GM11168 (cell line): ENCODE measurements around the gene GLRX.

ENCODE experiments used
- in situ Hi-C: fragments of 300-500 bp; cut with MboI; formaldehyde crosslinking; loops from one replicate; pipeline ENCODE4 v1.12.0; 2022; ENCODE audit warnings: low sequenced_read_pairs; ENCODE audit not compliant: unreplicated experiment

The GLRX gene

GRCh38 chr5:95857185-95857945, 34.8 kb upstream of the GLRX start:
- in situ Hi-C loops, result loop anchor here (10.0 to 25.0 kb wide), 3 partner anchors 305 to 747 kb away; no protein-coding TSS in a partner anchor

DNA sequence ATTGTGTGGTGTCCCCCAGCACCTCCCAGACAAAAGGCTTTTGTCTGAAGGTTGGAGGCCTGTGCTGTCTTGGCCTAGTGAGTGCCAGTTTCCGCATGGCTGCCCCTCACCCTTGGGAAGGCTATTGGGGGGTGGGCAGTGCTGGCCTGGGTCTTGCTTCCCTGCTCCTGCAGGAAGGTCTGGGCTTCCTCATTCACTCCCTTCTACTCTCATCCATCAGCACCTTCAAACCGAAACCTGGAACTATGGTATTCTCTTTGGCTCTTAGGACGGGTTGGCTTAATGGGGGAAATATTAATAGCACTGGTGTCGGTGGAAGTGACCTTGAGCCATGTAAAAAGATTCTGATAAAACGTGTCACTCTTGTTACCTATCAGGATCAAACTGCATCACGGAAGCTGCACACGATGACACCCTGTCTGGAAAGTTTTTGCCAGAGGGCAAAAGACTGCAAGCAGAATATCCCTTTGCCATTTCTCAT, 34.0 kb upstream of the GLRX start:
- in situ Hi-C loops, result loop anchor here (10.0 to 25.0 kb wide), 3 partner anchors 306 to 748 kb away; no protein-coding TSS in a partner anchor

- in situ Hi-C loops, result loop anchor here (10.0 to 25.0 kb wide), 3 partner anchors 309 to 751 kb away; no protein-coding TSS in a partner anchor
Observed at GRCh38 chr5:95853490-95853889, 31.0 kb upstream of the GLRX start.

- in situ Hi-C loops, result loop anchor here (10.0 to 25.0 kb wide), 3 partner anchors 310 to 752 kb away; no protein-coding TSS in a partner anchor
Observed at GRCh38 chr5:95852567-95852966, 30.0 kb upstream of the GLRX start.

GRCh38 chr5:95851141-95851540, 28.6 kb upstream of the GLRX start:
- in situ Hi-C loops, result loop anchor here (10.0 to 25.0 kb wide), 3 partner anchors 311 to 754 kb away; no protein-coding TSS in a partner anchor

GRCh38 chr5:95850391-95850894, 27.9 kb upstream of the GLRX start:
- in situ Hi-C loops, result loop anchor here (10.0 to 25.0 kb wide), 3 partner anchors 312 to 754 kb away; no protein-coding TSS in a partner anchor

GRCh38 chr5:95848701-95849100, 26.2 kb upstream of the GLRX start:
- in situ Hi-C loops, result loop anchor here (5.0 kb wide), 1 partner anchor 71 kb away; no protein-coding TSS in a partner anchor

DNA sequence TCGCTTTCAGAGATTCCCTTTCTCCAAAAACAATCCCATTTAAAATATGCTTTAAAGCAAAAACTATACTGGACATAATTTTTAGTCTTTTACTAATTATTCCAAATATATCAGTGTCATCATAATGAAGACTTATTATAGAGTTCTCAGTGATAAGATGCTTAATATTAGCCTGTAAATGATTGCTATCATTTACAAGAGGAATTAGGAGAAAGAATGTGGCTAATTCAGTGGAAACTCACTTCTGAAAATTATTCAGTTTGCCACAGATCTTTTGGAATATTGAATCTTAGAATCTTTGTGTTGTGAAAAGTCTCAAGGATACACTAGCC, 24.7 kb upstream of the GLRX start:
- in situ Hi-C loops, result loop anchor here (5.0 kb wide), 1 partner anchor 70 kb away; no protein-coding TSS in a partner anchor

DNA sequence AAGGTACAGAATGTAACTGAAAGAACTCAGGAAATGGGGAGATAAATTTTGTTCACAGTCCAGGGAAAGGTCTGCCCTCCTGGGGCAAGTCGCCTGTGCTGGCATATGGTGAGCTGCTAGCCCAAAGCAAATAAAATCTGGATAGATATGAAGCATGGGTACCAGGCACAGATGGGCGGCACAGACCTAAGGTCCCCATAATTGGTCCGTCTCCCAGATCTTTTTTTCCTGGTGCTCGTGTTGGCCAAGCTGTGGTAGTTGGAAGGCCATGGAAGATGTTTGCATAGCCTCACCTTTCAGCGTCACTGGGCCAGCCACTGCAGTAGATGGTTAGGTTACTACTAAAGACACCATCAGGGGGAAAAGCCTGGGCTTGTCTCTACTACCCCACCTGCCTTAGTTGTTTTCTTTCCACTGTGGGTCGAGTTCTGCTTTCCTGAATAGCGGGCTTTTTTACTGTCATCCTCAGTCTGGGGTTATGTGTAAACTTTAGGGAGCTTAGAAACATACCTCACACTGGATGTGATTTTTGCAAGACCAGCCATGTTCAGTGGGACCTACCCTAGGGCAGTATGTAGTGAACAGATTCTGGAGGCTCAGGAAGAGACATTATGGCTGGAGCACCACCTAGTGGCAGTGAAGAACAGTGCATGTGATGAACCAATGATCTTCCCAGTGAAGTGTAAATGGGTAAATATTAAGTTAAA, 24.2 kb upstream of the GLRX start:
- in situ Hi-C loops, result loop anchor here (5.0 kb wide), 1 partner anchor 69 kb away; no protein-coding TSS in a partner anchor

DNA sequence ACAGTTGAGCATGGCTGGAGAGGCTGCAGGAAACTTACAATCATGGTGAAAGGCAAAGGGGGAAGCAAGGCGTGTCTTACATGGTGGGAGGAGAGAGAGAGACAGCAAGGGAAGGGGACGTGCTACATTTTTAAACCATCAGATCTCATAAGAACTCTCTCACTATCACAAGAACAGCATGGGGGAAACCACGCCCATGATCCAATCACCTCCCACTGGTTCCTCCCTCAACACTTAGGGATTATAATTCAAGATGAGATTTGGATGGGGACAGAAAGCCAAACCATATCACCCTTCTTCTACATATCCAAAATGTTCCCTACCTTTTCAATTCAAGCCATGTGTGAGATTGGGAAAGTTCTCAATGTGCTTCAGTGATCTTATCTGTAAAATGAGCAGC, 22.9 kb upstream of the GLRX start:
- in situ Hi-C loops, result loop anchor here (5.0 kb wide), 1 partner anchor 68 kb away; no protein-coding TSS in a partner anchor

GRCh38 chr5:95843733-95844223, 21.3 kb upstream of the GLRX start:
- in situ Hi-C loops, result loop anchor here (5.0 kb wide), 1 partner anchor 176 kb away; no protein-coding TSS in a partner anchor

GRCh38 chr5:95842854-95843544, 20.5 kb upstream of the GLRX start:
- in situ Hi-C loops, result loop anchor here (5.0 kb wide), 1 partner anchor 176 kb away; no protein-coding TSS in a partner anchor

- in situ Hi-C loops, result loop anchor here (5.0 kb wide), 1 partner anchor 175 kb away; no protein-coding TSS in a partner anchor
Observed at GRCh38 chr5:95841914-95842812, 19.6 kb upstream of the GLRX start.

DNA sequence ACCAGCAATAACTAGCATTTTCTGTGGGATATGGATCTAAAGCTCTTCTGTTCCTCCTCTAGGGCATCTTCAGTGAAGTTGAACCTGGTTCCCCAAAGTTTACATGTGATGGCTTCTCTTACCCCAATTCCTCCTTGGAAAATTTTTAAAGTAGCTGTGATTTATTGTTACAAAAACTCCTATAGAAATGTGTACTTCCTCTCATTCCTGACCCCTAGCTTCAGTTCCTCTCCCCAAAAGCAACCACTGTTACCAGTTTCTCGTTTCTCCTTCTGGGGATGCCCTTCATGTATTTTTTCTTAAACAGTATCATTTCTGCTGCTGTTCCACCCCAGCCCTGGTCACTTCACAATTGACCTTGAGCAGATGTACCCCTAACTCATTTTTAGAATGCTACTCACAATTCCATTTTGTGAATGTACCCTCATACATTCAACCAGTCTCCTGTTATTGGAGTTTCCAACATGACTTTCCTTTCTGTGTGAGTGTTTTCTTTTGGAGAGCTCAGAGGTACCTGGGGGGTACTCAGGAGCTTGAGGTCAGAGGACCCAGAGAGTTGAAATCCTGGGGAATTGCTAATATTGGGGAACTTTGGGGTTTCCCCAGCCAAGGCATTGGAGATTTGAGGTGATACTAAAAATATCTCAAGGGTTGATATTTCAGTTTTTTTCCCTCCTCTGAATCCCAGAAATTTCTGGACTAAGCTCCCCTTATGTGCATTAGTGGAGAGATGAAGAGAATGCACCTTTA, 18.6 kb upstream of the GLRX start:
- in situ Hi-C loops, result loop anchor here (5.0 kb wide), 1 partner anchor 174 kb away; no protein-coding TSS in a partner anchor

DNA sequence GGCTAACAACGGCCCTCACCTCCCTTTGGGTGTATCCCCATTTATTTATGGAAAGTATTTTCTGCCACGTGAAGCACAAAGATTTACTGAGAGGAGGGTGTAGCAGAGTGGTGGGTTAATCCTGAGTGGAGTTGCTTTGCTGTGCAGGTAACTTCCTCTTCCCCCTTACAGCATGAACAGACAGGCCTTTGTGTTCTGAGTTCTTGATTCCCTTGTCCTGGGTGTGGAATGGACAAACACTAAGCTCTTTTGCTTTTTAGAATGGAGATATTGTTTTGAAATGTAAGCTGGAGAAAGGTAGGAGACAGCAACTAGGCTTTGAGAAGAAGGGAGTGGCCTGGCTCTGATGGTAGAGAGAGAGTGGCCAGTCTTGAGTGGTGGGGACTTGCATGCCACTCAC, 17.1 kb upstream of the GLRX start:
- in situ Hi-C loops, result loop anchor here (5.0 kb wide), 1 partner anchor 172 kb away; no protein-coding TSS in a partner anchor

GRCh38 chr5:95838556-95838955, 16.0 kb upstream of the GLRX start:
- in situ Hi-C loops, result no loop called here

GRCh38 chr5:95838001-95838520, 15.5 kb upstream of the GLRX start:
- in situ Hi-C loops, result no loop called here

GRCh38 chr5:95837492-95837891, 15.0 kb upstream of the GLRX start:
- in situ Hi-C loops, result no loop called here
